Raji (cell line): ENCODE results near the gene HLTF.

Source experiments
- POLR2A ChIP-seq: IDR thresholded peaks from 2 replicates; pipeline ENCODE4 v1.6.1; 2011; ENCODE audit warnings: low read depth, low read length, control low read depth; ENCODE audit not compliant: insufficient read depth

Gene HLTF

GRCh38 chr3:149095487-149095886 is 9.2 kb upstream of the HLTF start:
- no peak for TF ChIP-seq POLR2A

DNA sequence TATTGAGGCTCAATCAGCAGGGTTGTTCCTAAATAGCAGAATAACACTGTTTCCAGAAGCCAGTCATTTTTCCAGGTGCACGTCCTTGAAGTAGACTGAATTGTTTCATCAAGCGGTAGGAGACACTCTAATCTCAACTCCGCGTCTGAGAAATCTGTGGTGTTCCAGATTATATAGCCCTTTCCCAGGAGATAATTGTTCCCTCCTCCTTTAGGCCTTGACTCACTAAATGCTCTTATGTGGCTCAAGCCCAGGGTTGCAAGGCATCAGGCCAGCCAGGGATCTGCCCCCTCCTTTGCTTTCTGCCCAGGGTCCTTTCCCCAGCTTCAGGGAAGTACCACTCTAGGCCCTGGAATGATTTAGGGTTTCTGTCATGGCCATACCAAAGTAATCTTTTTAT is 5.7 kb upstream of the HLTF start:
- no peak for TF ChIP-seq POLR2A

DNA sequence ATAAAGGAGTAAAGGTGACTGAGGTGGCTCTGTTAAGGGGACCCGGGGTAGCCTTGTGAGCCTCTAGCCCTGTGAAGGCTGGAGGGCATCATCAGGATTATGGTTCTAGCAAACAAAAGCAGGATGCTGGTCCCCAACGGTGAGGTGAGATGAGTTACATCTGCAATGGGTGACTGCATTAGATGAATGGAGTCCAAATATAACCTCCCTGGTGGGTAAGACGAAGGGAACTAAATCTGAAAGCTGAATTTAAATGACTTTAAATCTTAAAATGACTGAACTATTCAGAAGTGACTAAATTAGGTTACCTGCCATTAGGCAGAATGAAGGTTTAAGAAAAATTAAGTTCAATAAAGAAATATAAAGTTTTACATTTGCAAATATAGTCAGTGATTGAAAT is 4.6 kb upstream of the HLTF start:
- no peak for TF ChIP-seq POLR2A

DNA sequence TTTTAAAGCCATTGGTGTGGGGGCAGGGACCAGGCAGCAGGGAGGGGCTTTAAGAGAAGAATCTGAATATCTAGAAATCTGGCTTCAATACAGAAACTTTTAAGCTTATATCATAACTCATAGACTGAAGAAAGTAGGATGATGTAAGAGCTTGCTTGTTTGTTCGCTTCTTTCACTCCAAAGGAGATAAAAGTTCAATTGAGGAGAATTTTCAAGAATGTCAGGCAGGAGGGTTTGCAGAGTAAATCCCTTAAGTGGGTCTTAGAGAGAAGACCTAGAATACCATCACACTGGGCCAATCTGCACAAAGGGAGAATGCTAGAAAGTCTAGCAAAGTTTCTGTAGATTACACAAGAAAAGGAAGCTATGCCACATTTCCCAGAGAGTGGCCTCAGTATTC is 4.1 kb upstream of the HLTF start:
- TF ChIP-seq POLR2A = no peak

GRCh38 chr3:149089395-149089794 is 3.1 kb upstream of the HLTF start:
- no peak for TF ChIP-seq POLR2A

DNA sequence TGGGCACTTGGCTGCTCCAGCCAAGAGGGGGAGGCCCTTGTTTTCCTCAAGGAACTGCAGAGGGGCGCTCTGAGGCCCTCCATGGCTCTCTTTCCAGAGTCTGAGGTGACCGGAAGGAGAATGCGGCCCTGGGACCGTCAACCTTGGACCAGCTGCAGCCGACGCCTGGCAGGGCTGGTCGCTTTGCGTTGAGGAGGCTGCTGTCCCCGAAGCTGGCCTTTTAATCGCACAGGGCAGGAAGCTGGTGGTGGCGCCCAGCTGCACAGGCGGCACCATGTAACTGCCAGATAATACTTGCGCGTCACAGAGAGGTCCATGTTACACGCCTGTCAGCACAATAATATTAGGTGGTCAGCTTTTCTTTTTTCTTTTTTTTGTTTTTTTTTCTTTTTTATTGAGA is 875 bp upstream of the HLTF start:
- no peak for TF ChIP-seq POLR2A

GRCh38 chr3:149085828-149086231 is 503 bp downstream of the HLTF start:
- TF ChIP-seq POLR2A = no peak

DNA sequence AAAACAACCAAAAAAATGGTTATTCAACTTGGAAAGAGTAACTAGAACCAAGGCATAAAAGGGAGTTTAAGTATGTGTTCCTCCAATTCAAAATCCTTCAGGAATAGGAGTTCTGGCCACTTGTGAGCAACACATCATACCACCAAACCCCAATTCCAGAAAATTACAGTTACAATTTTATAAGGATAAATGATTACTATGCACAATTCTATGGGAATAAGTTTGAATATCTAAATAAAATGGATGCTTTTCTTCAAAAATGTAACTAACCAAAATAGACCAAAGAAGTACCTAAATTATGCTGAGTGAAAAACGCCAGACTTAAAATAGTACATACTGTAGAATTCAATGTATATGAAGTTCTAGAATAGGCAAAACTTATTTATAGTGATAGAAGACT is 4.6 kb downstream of the HLTF start:
- TF ChIP-seq POLR2A = no peak

DNA sequence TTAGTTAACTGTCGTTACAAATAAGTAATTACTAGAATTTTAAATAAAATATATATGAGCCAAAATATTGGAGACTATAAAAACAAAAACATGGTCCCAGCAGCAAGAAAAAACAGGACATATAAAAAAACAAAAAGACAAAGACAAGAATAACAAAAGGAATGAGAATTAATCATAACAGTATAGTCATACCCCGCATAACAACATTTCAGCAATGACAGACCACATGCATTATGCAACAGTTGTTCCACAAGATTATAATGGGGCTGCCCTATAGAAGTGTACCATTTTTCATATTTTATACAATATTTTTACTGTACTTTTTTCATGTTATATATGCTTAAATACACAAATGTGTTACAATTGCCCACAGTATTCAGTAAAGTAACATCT is 5.6 kb downstream of the HLTF start:
- no peak for TF ChIP-seq POLR2A

GRCh38 chr3:149080011-149080698 is 6.2 kb downstream of the HLTF start:
- TF ChIP-seq POLR2A = no peak

GRCh38 chr3:149077628-149078027 is 8.7 kb downstream of the HLTF start:
- TF ChIP-seq POLR2A = no peak

DNA sequence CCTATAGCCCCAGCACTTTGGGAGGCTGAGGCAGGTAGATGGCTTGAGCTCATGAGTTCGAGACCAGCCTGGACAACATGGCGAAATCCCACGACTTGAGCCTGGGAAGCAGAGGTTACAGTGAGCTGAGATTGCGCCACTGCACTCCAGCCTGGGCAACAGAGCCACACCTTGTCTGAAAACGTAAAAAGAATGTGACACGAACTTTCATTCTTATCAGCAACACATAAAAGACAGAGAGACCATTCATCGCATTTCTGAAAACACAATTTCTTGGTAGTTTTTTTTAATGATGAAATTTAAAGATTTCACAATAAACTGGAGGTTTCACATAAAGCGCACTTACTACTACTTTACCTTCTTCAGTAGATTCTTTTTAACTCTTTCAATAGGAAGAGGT is 18.4 kb downstream of the HLTF start:
- TF ChIP-seq POLR2A = no peak

DNA sequence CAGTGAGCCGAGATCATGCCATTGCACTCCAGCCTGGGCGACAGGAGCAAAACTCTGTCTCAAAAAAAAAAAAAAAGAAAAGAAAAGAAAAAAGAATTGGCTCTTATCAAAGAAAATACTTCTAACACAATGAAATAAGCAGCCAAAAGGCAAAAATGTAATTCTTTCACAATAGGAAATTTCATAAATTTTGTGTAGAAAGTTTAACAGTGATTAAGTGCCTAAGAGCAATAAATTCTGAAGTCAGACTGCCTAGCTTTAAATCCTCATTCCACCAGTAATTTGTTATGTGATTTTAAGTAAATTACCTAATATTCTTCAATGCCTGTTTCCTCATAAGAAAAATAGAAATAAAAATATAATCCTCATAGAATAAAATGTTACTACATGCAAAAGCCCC is 24.6 kb downstream of the HLTF start:
- no peak for TF ChIP-seq POLR2A

DNA sequence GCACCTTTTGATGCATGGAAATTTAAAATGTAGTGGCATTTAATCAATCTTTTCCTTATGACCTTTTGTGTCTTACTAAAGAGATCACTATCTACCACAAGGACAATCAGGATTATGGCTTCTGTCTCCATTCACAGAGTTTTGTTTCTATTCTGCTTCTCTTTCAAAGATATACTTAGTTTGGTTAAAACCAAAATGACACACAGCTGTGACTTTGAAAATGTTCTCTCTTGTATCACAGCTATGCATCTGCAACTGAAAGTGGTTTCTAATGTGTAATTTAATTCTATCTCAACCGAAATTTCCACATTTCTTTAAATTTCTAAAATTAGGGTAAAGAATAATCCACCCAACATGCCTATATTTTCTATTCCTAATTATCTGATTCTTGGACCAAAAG is 27.7 kb downstream of the HLTF start:
- no peak for TF ChIP-seq POLR2A

GRCh38 chr3:149058198-149058597 is 28.1 kb downstream of the HLTF start:
- TF ChIP-seq POLR2A = no peak

DNA sequence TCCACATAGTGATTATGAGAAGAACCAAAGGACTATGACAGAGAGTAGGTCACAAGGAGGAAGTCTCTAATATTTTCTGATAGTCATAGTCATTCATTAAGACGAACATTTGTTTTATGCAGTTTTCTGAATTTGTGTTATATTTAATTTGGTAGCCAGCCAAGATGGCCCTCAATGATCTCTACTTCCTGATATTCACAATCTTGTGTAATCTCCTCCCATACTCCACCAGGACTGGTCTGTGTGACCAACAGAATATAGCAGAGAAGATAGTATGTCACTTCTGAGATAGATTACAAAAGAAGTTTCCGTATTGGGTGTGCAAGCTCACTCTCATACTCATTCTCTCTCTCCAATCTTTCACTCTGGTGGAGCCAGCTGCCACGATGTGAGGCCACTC is 30.8 kb downstream of the HLTF start:
- no peak for TF ChIP-seq POLR2A

DNA sequence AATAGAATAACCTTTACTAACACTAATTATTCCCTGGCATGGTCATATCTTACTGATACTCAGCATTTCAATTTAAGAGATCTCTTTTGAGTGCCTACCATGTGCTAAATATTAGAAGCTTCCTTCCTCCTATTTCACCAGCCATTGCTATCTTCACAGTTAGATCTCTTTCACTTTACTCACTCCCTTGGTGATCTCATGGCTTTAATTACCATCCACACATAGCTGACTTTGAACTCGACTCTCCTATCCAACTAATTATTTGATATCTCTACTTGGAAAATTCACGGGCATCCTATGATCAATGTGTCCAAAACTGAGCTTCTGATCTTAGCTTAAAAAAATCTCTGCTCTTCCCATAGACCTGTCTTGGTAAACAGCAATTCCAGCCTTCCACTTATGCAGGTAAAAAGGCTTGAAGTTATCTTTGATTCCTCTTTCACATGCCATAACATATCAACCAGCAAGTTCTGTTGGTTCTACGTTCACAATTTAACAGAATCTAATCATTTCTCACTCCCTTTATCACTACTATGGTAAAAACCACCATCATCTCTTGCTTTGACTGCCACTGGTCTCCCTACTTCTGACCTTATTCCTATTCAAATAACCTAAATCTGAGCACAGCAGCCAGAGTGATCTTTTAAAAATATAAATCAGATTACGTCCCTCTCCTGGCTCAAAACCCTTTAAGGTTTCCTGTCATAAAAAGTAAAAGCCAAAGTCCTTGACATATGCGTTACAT is 41.8 kb downstream of the HLTF start:
- no peak for TF ChIP-seq POLR2A
